B cell (primary cell): ENCODE data around the gene BMPER. TPM values are rescaled to one million over a fixed set of nuclear protein-coding genes. Genes with fewer than 3 reads are reported as not detected.

ENCODE experiments used
- ATAC-seq: fragments of 200-7000 bp; cut with Tn5 transposase; one replicate; pipeline ENCODE4 v1.10.0; 2021; ENCODE audit warnings: low read depth, mild to moderate bottlenecking, moderate number of reproducible peaks, moderate library complexity
- CTCF ChIA-PET: fragments of 350-600 bp; sonication (Branson Sonifier 250); formaldehyde crosslinking; loops from one replicate; lab custom pipeline; 2021; ENCODE audit warnings: antibody characterized with exemption, inconsistent platforms; lab: Charles Lee
- POLR2A ChIA-PET: fragments of 350-600 bp; sonication (Branson Sonifier 250); formaldehyde crosslinking; loops from one replicate; lab custom pipeline; 2021; ENCODE audit warnings: antibody characterized with exemption; lab: Charles Lee
- DNase-seq: peaks from one replicate; pipeline ENCODE4 v3.0.0; 2013
- H2AFZ ChIP-seq: 2 replicates; pipeline ENCODE4 v1.6.1; 2012; ENCODE audit warnings: mild to moderate bottlenecking, low read depth, low read length; ENCODE audit not compliant: insufficient read depth, poor library complexity, severe bottlenecking
- H3K27ac ChIP-seq, 2 donors: 1 replicate in 1 of 2; 2 replicates in 1 of 2; pipeline ENCODE4 v1.5.1; 2012 to 2013; ENCODE audit warnings: low read length in 2 of 2, mild to moderate bottlenecking in 2 of 2, moderate library complexity in 1 of 2
- H3K27me3 ChIP-seq, 4 experiments: fragments of 200-600 bp in 1 of 4; sonication (generic) in 1 of 4; replicated peaks in 1 of 4; 1 replicate in 2 of 4; 2 replicates in 2 of 4; pipeline versions ENCODE4 v1.6.1 to v1.7.0; 2013 to 2016; ENCODE audit warnings: low read length in 3 of 4, mild to moderate bottlenecking in 2 of 4, mixed read lengths in 1 of 4, moderate library complexity in 1 of 4; ENCODE audit not compliant: insufficient read depth in 4 of 4, control insufficient read depth in 3 of 4; ENCODE audit errors: control extremely low read depth in 1 of 4
- H3K36me3 ChIP-seq, 2 experiments: replicated peaks in 1 of 2; 1 replicate in 1 of 2; 2 replicates in 1 of 2; pipeline versions ENCODE4 v1.6.1 to v1.7.1; 2013; ENCODE audit warnings: low read length in 1 of 2; ENCODE audit not compliant: insufficient read depth in 2 of 2, control insufficient read depth in 1 of 2; ENCODE audit errors: control extremely low read depth in 1 of 2, extremely low read depth in 1 of 2
- H3K4me1 ChIP-seq, 2 donors: fragments of 200-600 bp in 1 of 2; sonication (generic) in 1 of 2; 1 replicate in 1 of 2; 2 replicates in 1 of 2; pipeline versions ENCODE4 v1.5.1 to v1.6.1; 2013 to 2017; ENCODE audit warnings: low read length in 2 of 2; ENCODE audit not compliant: control insufficient read depth in 2 of 2, insufficient read depth in 2 of 2
- H3K4me2 ChIP-seq: replicated peaks from 2 replicates; pipeline ENCODE3; 2012; ENCODE audit warnings: mild to moderate bottlenecking, low read depth, low read length; ENCODE audit not compliant: poor library complexity, severe bottlenecking
- H3K4me3 ChIP-seq, 5 experiments: fragments of 200-600 bp in 1 of 5; sonication (generic) in 1 of 5; 1 replicate in 3 of 5; 2 replicates in 2 of 5; pipeline versions ENCODE4 v1.5.1 to v1.7.0; 2011 to 2016; ENCODE audit warnings: low read length in 4 of 5, mild to moderate bottlenecking in 4 of 5, low read depth in 2 of 5, control low read depth in 1 of 5, moderate library complexity in 1 of 5; ENCODE audit not compliant: insufficient read depth in 1 of 5; ENCODE audit errors: control extremely low read depth in 1 of 5, extremely low read depth in 1 of 5
- H3K79me2 ChIP-seq: fragments of 200-600 bp; sonication (generic); one replicate; pipeline ENCODE4 v1.6.0; 2016; ENCODE audit warnings: low read length; ENCODE audit not compliant: control insufficient read depth, insufficient read depth
- H3K9ac ChIP-seq: fragments of 200-600 bp; sonication (generic); 2 replicates; pipeline ENCODE4 v1.6.1; 2017; ENCODE audit warnings: mild to moderate bottlenecking, low read length, moderate library complexity
- H3K9me3 ChIP-seq, 3 donors: one replicate each; pipeline versions ENCODE4 v1.6.1 to v1.7.1; 2013; ENCODE audit warnings: low read length in 2 of 3; ENCODE audit not compliant: control insufficient read depth in 2 of 3, insufficient read depth in 1 of 3; ENCODE audit errors: control extremely low read depth in 1 of 3
- H4K20me1 ChIP-seq: 2 replicates; pipeline ENCODE4 v1.6.0; 2012; ENCODE audit warnings: mild to moderate bottlenecking, low read length; ENCODE audit not compliant: insufficient read depth, control insufficient read depth, poor library complexity, severe bottlenecking
- H3K27ac Mint-ChIP-seq: one replicate; pipeline ENCODE4 v1.8.0; 2021; ENCODE audit warnings: mixed read lengths
- H3K27me3 Mint-ChIP-seq: one replicate; pipeline ENCODE4 v1.8.0; 2021; ENCODE audit warnings: mixed read lengths
- H3K4me1 Mint-ChIP-seq: one replicate; pipeline ENCODE4 v1.8.0; 2021; ENCODE audit warnings: mixed read lengths
- H3K4me3 Mint-ChIP-seq: one replicate; pipeline ENCODE4 v1.8.0; 2021; ENCODE audit warnings: mixed read lengths
- H3K9me3 Mint-ChIP-seq: one replicate; pipeline ENCODE4 v1.8.0; 2022; ENCODE audit warnings: mixed read lengths; ENCODE audit not compliant: insufficient read depth
- EZH2 ChIP-seq: IDR thresholded peaks from 2 replicates; pipeline ENCODE4 v1.6.1; 2012; ENCODE audit warnings: borderline replicate concordance, low read depth, mild to moderate bottlenecking, moderate library complexity, low read length; ENCODE audit not compliant: insufficient read depth, poor library complexity, severe bottlenecking
- WGBS: methylation state at CpG from one replicate; pipeline ENCODE4 v1.1.5; 2013; ENCODE audit warnings: missing lambda C conversion rate; ENCODE audit not compliant: insufficient coverage; 5-methylcytosine and 5-hydroxymethylcytosine counted together
- intact Hi-C: fragments of 100-400 bp; cut with micrococcal nuclease; formaldehyde crosslinking; loops from one replicate; pipeline ENCODE4 v1.10.0; 2022
- polyA plus RNA-seq: library from polyadenylated mRNA; depleted of rRNA; stranded (reverse); fragments of >200 nt; gene quantifications from 2 replicates; pipeline ENCODE4 v1.2.3, GENCODE V29; 2012
- total RNA-seq, 2 donors: library from RNA; stranded (reverse); fragments of 120-200 nt in 1 of 2; gene quantifications; 1 replicate in 1 of 2; 2 replicates in 1 of 2; pipeline versions ENCODE4 v1.2.3 to v1.2.4, GENCODE V29; 2013 to 2022
- TF ChIP-seq, protein P1 (sequence below): fragments of 200-600 bp; IDR thresholded peaks from one replicate; pipeline ENCODE4 v1.8.0; 2022; ENCODE audit warnings: antibody characterized with exemption, mild to moderate bottlenecking

The BMPER gene
- total and polyA plus RNA-seq, 2 donors (not counting 1 experiment from before 2014, with no cell fraction given), result not detected

DNA sequence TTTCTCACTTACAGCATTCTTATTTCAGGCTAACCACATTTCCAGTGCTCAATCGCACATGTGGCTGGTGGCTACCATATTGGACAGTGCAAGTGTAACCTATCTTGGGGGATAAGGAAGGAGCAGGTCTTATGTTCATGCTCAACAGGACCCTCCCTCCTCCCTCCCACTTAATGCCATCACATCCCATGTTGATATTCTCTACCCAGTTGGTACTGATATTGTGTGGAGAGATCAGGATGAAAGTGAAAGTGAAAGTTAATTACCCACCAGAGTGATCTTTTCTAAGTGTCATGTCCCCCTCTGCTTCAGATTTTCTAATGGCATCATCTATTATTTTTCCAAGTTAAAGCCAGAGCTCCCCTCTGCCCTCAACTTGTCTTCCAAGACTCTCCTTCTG is 91.6 kb downstream of the BMPER start:
- no peak overlapping the region for H3K27ac Mint-ChIP-seq
- intact Hi-C loops, result no loop called here
- no peak overlapping the region for H2AFZ ChIP-seq
- no peaks in the 10 kb centered on the region for H3K27me3 Mint-ChIP-seq
- H3K4me3 Mint-ChIP-seq, result no peak overlapping the region
- no peaks in the 10 kb centered on the region for H3K79me2 ChIP-seq
- H4K20me1 ChIP-seq, result no peaks in the 10 kb centered on the region
- no CpG with 5 or more reads among the region's 1 CpG for WGBS
- ChIA-PET POLR2A (no interaction called here), CTCF (no interaction called here)
- no peak for DNase-seq
- peaks cover 0 to 3% (median 0%) of the 10 kb centered on the region in 3 donors for H3K9me3 ChIP-seq
- no peaks in the 10 kb centered on the region for H3K4me1 ChIP-seq
- no peak overlapping the region for H3K4me2 ChIP-seq
- no peaks in the 10 kb centered on the region for H3K4me1 Mint-ChIP-seq
- peaks cover 5% of the 10 kb centered on the region for H3K9me3 Mint-ChIP-seq
- TF ChIP-seq, protein P1, sequence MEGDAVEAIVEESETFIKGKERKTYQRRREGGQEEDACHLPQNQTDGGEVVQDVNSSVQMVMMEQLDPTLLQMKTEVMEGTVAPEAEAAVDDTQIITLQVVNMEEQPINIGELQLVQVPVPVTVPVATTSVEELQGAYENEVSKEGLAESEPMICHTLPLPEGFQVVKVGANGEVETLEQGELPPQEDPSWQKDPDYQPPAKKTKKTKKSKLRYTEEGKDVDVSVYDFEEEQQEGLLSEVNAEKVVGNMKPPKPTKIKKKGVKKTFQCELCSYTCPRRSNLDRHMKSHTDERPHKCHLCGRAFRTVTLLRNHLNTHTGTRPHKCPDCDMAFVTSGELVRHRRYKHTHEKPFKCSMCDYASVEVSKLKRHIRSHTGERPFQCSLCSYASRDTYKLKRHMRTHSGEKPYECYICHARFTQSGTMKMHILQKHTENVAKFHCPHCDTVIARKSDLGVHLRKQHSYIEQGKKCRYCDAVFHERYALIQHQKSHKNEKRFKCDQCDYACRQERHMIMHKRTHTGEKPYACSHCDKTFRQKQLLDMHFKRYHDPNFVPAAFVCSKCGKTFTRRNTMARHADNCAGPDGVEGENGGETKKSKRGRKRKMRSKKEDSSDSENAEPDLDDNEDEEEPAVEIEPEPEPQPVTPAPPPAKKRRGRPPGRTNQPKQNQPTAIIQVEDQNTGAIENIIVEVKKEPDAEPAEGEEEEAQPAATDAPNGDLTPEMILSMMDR, result no peak
- TF ChIP-seq EZH2, result no peak
- no peak overlapping the region for H3K27ac ChIP-seq
- no peak overlapping the region for H3K4me3 ChIP-seq
- no peak overlapping the region for H3K9ac ChIP-seq
- ATAC-seq, result no peak
- no peaks in the 10 kb centered on the region for H3K36me3 ChIP-seq
- no peaks in the 10 kb centered on the region for H3K27me3 ChIP-seq

DNA sequence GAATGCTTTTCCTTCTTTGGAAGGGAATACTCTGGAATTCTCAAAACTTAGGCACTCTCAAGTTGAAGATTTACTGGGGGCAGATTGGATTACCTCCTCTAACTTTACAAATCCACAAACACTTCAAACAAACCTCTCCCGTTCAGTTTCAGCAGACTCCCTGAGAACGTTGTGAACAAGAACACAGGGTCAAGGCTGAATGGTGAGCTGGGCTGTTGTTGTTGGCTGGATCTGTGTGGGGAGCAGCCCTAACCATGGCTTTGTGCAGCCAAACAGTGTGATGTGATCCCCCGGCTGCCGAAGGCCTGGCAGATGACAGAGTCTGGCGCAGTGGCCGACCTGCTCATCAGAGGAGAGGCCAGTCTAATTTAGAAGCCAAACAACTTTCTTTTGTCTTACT is 93.1 kb downstream of the BMPER start:
- Histone ChIP-seq H3K27ac (no peak overlapping the region), H3K4me2 (no peak overlapping the region), H3K4me1 (no peaks in the 10 kb centered on the region), H3K27me3 (no peaks in the 10 kb centered on the region), H2AFZ (no peak overlapping the region), H3K36me3 (no peaks in the 10 kb centered on the region), H4K20me1 (no peaks in the 10 kb centered on the region), H3K4me3 (no peak overlapping the region), H3K79me2 (no peaks in the 10 kb centered on the region), H3K9ac (no peak overlapping the region), H3K9me3 (peaks cover 0 to 3% (median 0%) of the 10 kb centered on the region in 3 donors)
- no peak for ATAC-seq
- no peaks in the 10 kb centered on the region for H3K27me3 Mint-ChIP-seq
- no peak overlapping the region for H3K4me3 Mint-ChIP-seq
- H3K4me1 Mint-ChIP-seq, result no peaks in the 10 kb centered on the region
- no peak overlapping the region for H3K27ac Mint-ChIP-seq
- peaks cover 5% of the 10 kb centered on the region for H3K9me3 Mint-ChIP-seq
- DNase-seq, result no peak
- intact Hi-C loops, result no loop called here
- POLR2A ChIA-PET, result no interaction called here
- CTCF ChIA-PET, result no interaction called here
- WGBS, result 89% methylated on average over 3 of the region's 6 CpGs
- no peak for TF ChIP-seq EZH2
- TF ChIP-seq, protein P1, result no peak
